ENCODE measurements around the gene ARL4D. TPM values are rescaled to one million over a fixed set of nuclear protein-coding genes. Genes with fewer than 3 reads are reported as not detected.

ARL4D gene
- total and polyA plus RNA-seq, 2 experiments from 2014 or later: 35.3 to 99.9 TPM

DNA sequence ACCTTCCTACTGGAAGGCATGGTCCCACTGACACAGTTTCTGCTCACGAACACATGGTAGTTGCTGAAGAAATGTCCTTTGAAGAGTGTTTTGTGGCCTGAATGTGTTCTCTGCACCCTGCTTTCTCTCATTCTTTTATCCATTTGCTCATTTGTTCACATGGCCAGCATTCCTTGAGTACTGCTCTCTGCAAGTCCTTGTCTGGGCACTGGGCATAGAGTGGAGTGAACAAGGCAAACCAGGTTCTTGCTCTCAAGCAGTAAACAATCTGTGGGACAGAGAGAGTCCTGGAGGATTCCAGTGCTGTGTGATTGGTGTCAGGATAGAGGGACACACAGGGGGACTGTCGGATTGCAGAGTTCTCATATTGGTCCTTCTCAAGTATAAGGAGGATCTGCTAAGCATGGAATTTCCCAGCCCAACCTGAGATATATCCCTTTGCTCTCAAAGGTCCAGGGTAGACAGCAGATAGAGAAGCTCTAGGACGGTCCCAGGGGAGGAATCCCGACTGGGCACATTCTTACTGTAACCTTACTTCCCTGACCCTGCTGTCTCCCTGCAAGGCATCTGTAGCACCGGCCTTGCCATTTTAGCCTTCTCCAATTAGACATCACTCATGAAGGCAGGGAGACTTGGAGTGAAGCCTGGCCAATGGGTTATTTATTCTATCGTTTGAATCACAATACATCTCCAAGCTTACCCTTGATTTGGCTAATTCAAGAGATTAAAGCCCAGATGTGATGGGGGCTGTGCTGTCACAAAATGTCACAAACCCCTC lies 32.3 kb downstream of the ARL4D start:
- Histone ChIP-seq H3K9me2 (replicated peaks; ENCODE audit: insufficient read depth) (no peaks in the 10 kb centered on the region), H4K20me1 (ENCODE audit: insufficient read depth, poor library complexity, severe bottlenecking) (no peaks in the 10 kb centered on the region), H3K4me2 (no peak overlapping the region), H3K4me1 (ENCODE audit: insufficient read depth) (no peaks in the 10 kb centered on the region), H3K4me3 (no peak overlapping the region), H3K27me3 (no peaks in the 10 kb centered on the region), H3K36me3 (replicated peaks; ENCODE audit: insufficient read depth, low read depth) (no peaks in the 10 kb centered on the region), H3K27ac (no peak overlapping the region), H3K9me3 (ENCODE audit: low read depth) (no peaks in the 10 kb centered on the region), H3K79me2 (no peaks in the 10 kb centered on the region), H2AFZ (no peak overlapping the region)
- TF ChIP-seq, protein P1, sequence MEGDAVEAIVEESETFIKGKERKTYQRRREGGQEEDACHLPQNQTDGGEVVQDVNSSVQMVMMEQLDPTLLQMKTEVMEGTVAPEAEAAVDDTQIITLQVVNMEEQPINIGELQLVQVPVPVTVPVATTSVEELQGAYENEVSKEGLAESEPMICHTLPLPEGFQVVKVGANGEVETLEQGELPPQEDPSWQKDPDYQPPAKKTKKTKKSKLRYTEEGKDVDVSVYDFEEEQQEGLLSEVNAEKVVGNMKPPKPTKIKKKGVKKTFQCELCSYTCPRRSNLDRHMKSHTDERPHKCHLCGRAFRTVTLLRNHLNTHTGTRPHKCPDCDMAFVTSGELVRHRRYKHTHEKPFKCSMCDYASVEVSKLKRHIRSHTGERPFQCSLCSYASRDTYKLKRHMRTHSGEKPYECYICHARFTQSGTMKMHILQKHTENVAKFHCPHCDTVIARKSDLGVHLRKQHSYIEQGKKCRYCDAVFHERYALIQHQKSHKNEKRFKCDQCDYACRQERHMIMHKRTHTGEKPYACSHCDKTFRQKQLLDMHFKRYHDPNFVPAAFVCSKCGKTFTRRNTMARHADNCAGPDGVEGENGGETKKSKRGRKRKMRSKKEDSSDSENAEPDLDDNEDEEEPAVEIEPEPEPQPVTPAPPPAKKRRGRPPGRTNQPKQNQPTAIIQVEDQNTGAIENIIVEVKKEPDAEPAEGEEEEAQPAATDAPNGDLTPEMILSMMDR (IDR thresholded peaks at IDR 0.05; ENCODE audit: poor library complexity): no peak
- TF ChIP-seq EZH2phosphoT487 (IDR thresholded peaks at IDR 0.05; ENCODE audit: low read depth, severe bottlenecking, unreplicated experiment) (no peak), EZH2 (IDR thresholded peaks at IDR 0.05; ENCODE audit: borderline replicate concordance) (no peak)
- 57% methylated on average over 6 of the region's 6 CpGs for WGBS (ENCODE audit: low lambda C conversion rate, missing lambda C conversion rate)
- no peak for DNase-seq (ENCODE audit: low spot score)

DNA sequence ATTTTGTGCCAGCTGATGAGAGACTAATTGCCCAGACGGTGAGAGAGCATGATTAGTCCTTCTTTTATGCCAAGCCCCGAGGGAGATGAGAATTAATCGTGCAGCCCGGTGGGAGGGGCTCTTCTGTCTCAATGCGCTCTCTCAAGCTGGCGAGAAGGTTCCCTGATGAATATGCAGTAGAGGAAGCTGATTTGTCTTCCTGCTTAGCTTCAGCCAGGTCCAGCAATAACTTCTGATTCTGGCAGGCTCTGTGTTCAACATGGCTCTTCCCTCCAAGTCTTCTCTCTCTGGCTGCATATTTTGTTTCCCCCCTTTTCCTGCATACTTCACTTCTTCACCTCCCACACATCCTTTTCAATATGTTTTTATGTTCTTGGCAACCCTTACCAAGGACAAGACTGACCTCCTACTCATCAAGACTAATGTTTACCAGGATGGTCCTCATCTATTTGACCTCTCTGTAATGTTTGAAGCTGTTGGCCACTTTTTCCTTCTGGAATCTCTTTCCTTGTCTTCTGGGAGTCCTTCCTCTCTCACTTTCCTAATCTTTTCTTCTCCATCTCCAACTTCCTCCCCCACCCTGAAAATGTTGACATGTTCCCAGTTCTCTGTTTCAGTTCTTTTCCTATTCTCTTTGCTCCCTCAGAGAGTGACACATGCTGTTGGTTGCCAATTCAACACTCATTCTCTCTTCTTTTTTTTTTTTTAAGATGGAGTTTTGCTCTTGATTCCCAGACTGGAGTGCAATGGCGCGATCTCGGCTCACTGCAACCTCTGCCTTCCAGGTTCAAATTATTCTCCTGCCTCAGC lies 33.1 kb downstream of the ARL4D start:
- Histone ChIP-seq H3K36me3 (replicated peaks; ENCODE audit: insufficient read depth, low read depth) (no peaks in the 10 kb centered on the region), H4K20me1 (ENCODE audit: insufficient read depth, poor library complexity, severe bottlenecking) (no peaks in the 10 kb centered on the region), H2AFZ (no peak overlapping the region), H3K27me3 (no peaks in the 10 kb centered on the region), H3K27ac (no peak overlapping the region), H3K4me1 (ENCODE audit: insufficient read depth) (no peaks in the 10 kb centered on the region), H3K4me2 (no peak overlapping the region), H3K9me2 (replicated peaks; ENCODE audit: insufficient read depth) (no peaks in the 10 kb centered on the region), H3K79me2 (no peaks in the 10 kb centered on the region), H3K4me3 (no peak overlapping the region), H3K9me3 (ENCODE audit: low read depth) (no peaks in the 10 kb centered on the region)
- DNase-seq (ENCODE audit: low spot score): no peak
- WGBS (ENCODE audit: low lambda C conversion rate, missing lambda C conversion rate): 71% methylated on average over 9 of the region's 9 CpGs
- TF ChIP-seq EZH2phosphoT487 (IDR thresholded peaks at IDR 0.05; ENCODE audit: low read depth, severe bottlenecking, unreplicated experiment) (no peak), EZH2 (IDR thresholded peaks at IDR 0.05; ENCODE audit: borderline replicate concordance) (no peak)
- TF ChIP-seq, protein P1 (IDR thresholded peaks at IDR 0.05; ENCODE audit: poor library complexity): no peak

DNA sequence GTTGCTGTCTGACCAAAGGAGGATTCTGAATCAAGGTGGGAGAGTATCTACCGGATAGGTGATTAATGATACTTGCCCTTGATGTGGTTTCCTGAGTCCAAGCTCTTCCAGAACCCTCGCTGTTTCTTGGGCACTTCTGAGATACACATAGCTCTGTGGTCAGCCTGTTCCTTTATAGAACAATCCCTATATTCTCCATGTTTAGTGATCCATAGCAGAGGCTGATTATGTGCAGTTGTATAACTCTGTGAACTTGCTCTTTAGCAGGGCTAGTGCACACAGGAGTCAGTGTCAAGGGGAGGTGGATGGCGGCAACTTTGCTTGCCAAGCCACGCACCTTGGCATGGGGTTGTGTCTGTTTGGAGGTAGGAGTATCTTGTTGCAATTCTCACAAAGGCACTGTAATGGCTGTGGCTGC lies 36.1 kb downstream of the ARL4D start:
- Histone ChIP-seq H3K27me3 (no peaks in the 10 kb centered on the region), H2AFZ (no peak overlapping the region), H3K9me3 (ENCODE audit: low read depth) (no peaks in the 10 kb centered on the region), H3K36me3 (replicated peaks; ENCODE audit: insufficient read depth, low read depth) (no peaks in the 10 kb centered on the region), H3K9me2 (replicated peaks; ENCODE audit: insufficient read depth) (no peaks in the 10 kb centered on the region), H3K79me2 (no peaks in the 10 kb centered on the region), H3K27ac (no peak overlapping the region), H3K4me2 (no peak overlapping the region), H4K20me1 (ENCODE audit: insufficient read depth, poor library complexity, severe bottlenecking) (no peaks in the 10 kb centered on the region), H3K4me3 (no peak overlapping the region), H3K4me1 (ENCODE audit: insufficient read depth) (no peaks in the 10 kb centered on the region)
- no peak for DNase-seq (ENCODE audit: low spot score)
- TF ChIP-seq EZH2phosphoT487 (IDR thresholded peaks at IDR 0.05; ENCODE audit: low read depth, severe bottlenecking, unreplicated experiment): no peak
- TF ChIP-seq, protein P1 (IDR thresholded peaks at IDR 0.05; ENCODE audit: poor library complexity): no peak
- TF ChIP-seq EZH2 (IDR thresholded peaks at IDR 0.05; ENCODE audit: borderline replicate concordance): no peak
- 89% methylated on average over 4 of the region's 4 CpGs for whole genome bisulfite sequencing (ENCODE audit: low lambda C conversion rate, missing lambda C conversion rate)
